Endothelial cell of umbilical vein (primary cell): ENCODE measurements around the gene ANO4. TPM values are rescaled to one million over a fixed set of nuclear protein-coding genes. Genes with fewer than 3 reads are reported as not detected.

Experiments
- BruUV-seq: library from RNA; stranded (reverse); fragments of 400-500 nt; replicated peaks from 2 replicates; lab custom pipeline; 2021; lab: Mats Ljungman, UMichigan
- CTCF ChIA-PET: fragments of 300-600, 350-600 bp; sonication (Branson Sonifier 250); formaldehyde crosslinking; loops from one replicate; lab custom pipeline; 2021; ENCODE audit warnings: antibody characterized with exemption, inconsistent platforms; lab: Charles Lee
- POLR2A ChIA-PET: fragments of 300-600, 350-600 bp; sonication (Branson Sonifier 250); formaldehyde crosslinking; loops from one replicate; lab custom pipeline; 2021; ENCODE audit warnings: antibody characterized with exemption, inconsistent platforms; lab: Charles Lee
- DNase-seq: peaks from one replicate; pipeline ENCODE4 v3.0.0-alpha.2; 2011; ENCODE audit warnings: low read depth, low spot score
- FAIRE-seq: peaks from 2 replicates; lab custom pipeline; 2011; peaks lifted over from hg19 to GRCh38; lab: Jason Lieb, UNC
- H2AFZ ChIP-seq: 2 replicates; pipeline ENCODE4 v1.6.0; 2012; ENCODE audit warnings: low read depth, low read length, control low read depth, inconsistent platforms
- H3K27ac ChIP-seq: 2 replicates; pipeline ENCODE4 v1.5.1; 2011; ENCODE audit warnings: low read depth, mild to moderate bottlenecking, control low read depth, low read length, moderate library complexity; ENCODE audit not compliant: insufficient read depth
- H3K27me3 ChIP-seq, 2 experiments: 2 replicates each; pipeline versions ENCODE4 v1.6.0 to v1.6.1; 2011; ENCODE audit warnings: low read length in 2 of 2, mixed read lengths in 1 of 2; ENCODE audit not compliant: control insufficient read depth in 2 of 2, insufficient read depth in 2 of 2
- H3K36me3 ChIP-seq, 2 experiments: 2 replicates in 1 of 2; 3 replicates in 1 of 2; pipeline ENCODE4 v1.5.1; 2011; ENCODE audit warnings: low read length in 2 of 2, mild to moderate bottlenecking in 1 of 2, moderate library complexity in 1 of 2; ENCODE audit not compliant: control insufficient read depth in 2 of 2, insufficient read depth in 2 of 2; ENCODE audit errors: extremely low read depth in 1 of 2
- H3K4me1 ChIP-seq: 3 replicates; pipeline ENCODE4 v1.5.1; 2011; ENCODE audit warnings: mild to moderate bottlenecking, low read length; ENCODE audit not compliant: control insufficient read depth, insufficient read depth; ENCODE audit errors: extremely low read depth
- H3K4me2 ChIP-seq: 2 replicates; pipeline ENCODE4 v1.6.1; 2011; ENCODE audit warnings: low read length, control low read depth, mixed read lengths; ENCODE audit not compliant: insufficient read depth
- H3K4me3 ChIP-seq, 3 experiments: fragments of 200-600 bp in 1 of 3; sonication (generic), shearing (Covaris generic) in 1 of 3; replicated peaks in 1 of 3; 2 replicates each; pipeline ENCODE4 v1.5.1; 2011 to 2016; ENCODE audit warnings: control low read depth in 3 of 3, low read length in 3 of 3, mild to moderate bottlenecking in 2 of 3, inconsistent platforms in 1 of 3, low read depth in 1 of 3, moderate library complexity in 1 of 3; ENCODE audit not compliant: insufficient read depth in 1 of 3
- H3K79me2 ChIP-seq: 2 replicates; pipeline ENCODE4 v1.6.0; 2012; ENCODE audit warnings: low read length, inconsistent platforms; ENCODE audit not compliant: control insufficient read depth, insufficient read depth
- H3K9ac ChIP-seq: replicated peaks from 2 replicates; pipeline ENCODE3; 2011; ENCODE audit warnings: low read length, control low read depth; ENCODE audit not compliant: insufficient read depth; ENCODE audit errors: extremely low read depth
- H3K9me1 ChIP-seq: replicated peaks from 3 replicates; pipeline ENCODE4 v1.6.0; 2011; ENCODE audit warnings: mild to moderate bottlenecking, low read length; ENCODE audit not compliant: control insufficient read depth, insufficient read depth; ENCODE audit errors: extremely low read depth
- H3K9me3 ChIP-seq: replicated peaks from 2 replicates; pipeline ENCODE4 v1.5.1; 2012; ENCODE audit warnings: low read length, inconsistent platforms; ENCODE audit not compliant: control insufficient read depth, insufficient read depth
- H4K20me1 ChIP-seq: replicated peaks from 2 replicates; pipeline ENCODE3; 2011; ENCODE audit warnings: mild to moderate bottlenecking, low read length; ENCODE audit not compliant: control insufficient read depth, insufficient read depth; ENCODE audit errors: extremely low read depth
- EZH2 ChIP-seq: IDR thresholded peaks from 2 replicates; pipeline ENCODE4 v1.6.1; 2012; ENCODE audit warnings: borderline replicate concordance, low read depth, mild to moderate bottlenecking, moderate library complexity, low read length, inconsistent platforms; ENCODE audit not compliant: severe bottlenecking
- FOS ChIP-seq: IDR thresholded peaks from 2 replicates; pipeline ENCODE4 v1.6.1; 2011; ENCODE audit warnings: mild to moderate bottlenecking, low read length, moderate library complexity, borderline replicate concordance; ENCODE audit not compliant: insufficient read depth
- GATA2 ChIP-seq: IDR thresholded peaks from 2 replicates; pipeline ENCODE4 v1.7.0; 2011; ENCODE audit warnings: low read depth, mild to moderate bottlenecking, moderate library complexity, mixed read lengths, low read length; ENCODE audit not compliant: insufficient read length, insufficient read depth
- JUN ChIP-seq: IDR thresholded peaks from 2 replicates; pipeline ENCODE4 v1.6.1; 2011; ENCODE audit warnings: borderline replicate concordance, low read depth; ENCODE audit not compliant: insufficient read length, insufficient read depth
- MAX ChIP-seq: IDR thresholded peaks from 2 replicates; pipeline ENCODE4 v1.6.1; 2011; ENCODE audit not compliant: insufficient read depth, insufficient read length
- MYC ChIP-seq: IDR thresholded peaks from one replicate; pipeline ENCODE4 v1.6.1; 2011; ENCODE audit warnings: mild to moderate bottlenecking, low read depth, low read length
- POLR2A ChIP-seq: IDR thresholded peaks from 2 replicates; pipeline ENCODE4 v1.6.1; 2012; ENCODE audit warnings: low read depth, mild to moderate bottlenecking, control low read depth, low read length
- POLR2AphosphoS5 ChIP-seq: IDR thresholded peaks from 2 replicates; pipeline ENCODE4 v1.6.1; 2012; ENCODE audit warnings: low read depth, mild to moderate bottlenecking, control low read depth, low read length, moderate library complexity; ENCODE audit not compliant: insufficient read depth
- dilution Hi-C: fragments of 300-500 bp; cut with MboI; formaldehyde crosslinking; loops from one replicate; pipeline ENCODE4 v1.15.0; 2019; ENCODE audit warnings: low sequenced_read_pairs; ENCODE audit not compliant: extremely low pct_ligation_motif_present
- intact Hi-C: fragments of 100-400 bp; cut with micrococcal nuclease; formaldehyde crosslinking; loops from one replicate; pipeline ENCODE4 v1.10.0; 2022
- polyA plus RNA-seq, 4 experiments: library from polyadenylated mRNA; depleted of rRNA in 3 of 4; stranded (reverse) in 3 of 4; unstranded in 1 of 4; fragments of >200 nt; gene quantifications; 2 replicates each; pipeline versions ENCODE4 v1.2.1 to v1.2.3, GENCODE V29; 2011 to 2012; ENCODE audit warnings: missing spikeins in 1 of 4
- total RNA-seq: library from RNA; stranded (reverse); gene quantifications from 2 replicates; pipeline ENCODE4 v1.2.3, GENCODE V29; 2021
- TF ChIP-seq, protein P1 (sequence below), 2 donors: IDR thresholded peaks; 1 replicate in 1 of 2; 2 replicates in 1 of 2; pipeline ENCODE4 v1.5.1; 2011; ENCODE audit warnings: low read length in 2 of 2, mild to moderate bottlenecking in 2 of 2, moderate library complexity in 2 of 2, control low read depth in 1 of 2, inconsistent platforms in 1 of 2, low read depth in 1 of 2; ENCODE audit not compliant: insufficient read depth in 1 of 2; ENCODE audit errors: extremely low read depth in 1 of 2

ANO4 gene
- total and polyA plus RNA-seq, 2 donors (not counting 3 experiments of a cell fraction or from before 2014, with no cell fraction given), result 0.25 TPM; not detected in 1

DNA sequence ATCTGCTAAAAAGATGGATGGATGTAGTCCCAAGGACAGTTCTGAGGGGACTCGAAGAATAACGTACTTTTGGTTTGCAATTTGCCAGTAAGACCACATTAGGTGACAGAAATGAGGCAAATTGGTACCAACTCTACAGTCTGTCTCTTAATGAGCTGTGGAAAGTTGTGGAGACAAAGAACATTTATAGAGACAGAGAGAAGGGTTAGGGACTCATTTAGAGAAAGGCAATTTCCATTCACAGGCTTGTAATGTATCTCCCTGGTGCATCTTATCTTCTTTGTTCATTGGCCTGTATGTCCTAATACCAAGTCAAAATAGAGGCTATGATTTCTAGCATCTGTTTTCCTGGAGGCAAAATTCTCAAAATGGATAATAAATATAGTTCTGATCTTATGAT, 177.5 kb downstream of the ANO4 start:
- Histone ChIP-seq H3K9me3 (peaks cover 2% of the 10 kb centered on the region), H3K4me2 (no peak overlapping the region), H4K20me1 (no peaks in the 10 kb centered on the region), H3K9ac (no peak overlapping the region), H3K27me3 (no peaks in the 10 kb centered on the region), H3K36me3 (no peaks in the 10 kb centered on the region), H3K79me2 (no peaks in the 10 kb centered on the region), H3K4me1 (no peaks in the 10 kb centered on the region), H3K4me3 (no peak overlapping the region), H3K27ac (no peak overlapping the region), H3K9me1 (no peaks in the 10 kb centered on the region), H2AFZ (no peak overlapping the region)
- BruUV-seq, result no TSS peak
- POLR2A ChIA-PET, result no interaction called here
- CTCF ChIA-PET, result no interaction called here
- DNase-seq, result no peak
- no peak for FAIRE-seq
- intact Hi-C loops, result no loop called here
- dilution Hi-C loops, result no loop called here
- TF ChIP-seq POLR2A, result no peak
- TF ChIP-seq EZH2, result no peak

DNA sequence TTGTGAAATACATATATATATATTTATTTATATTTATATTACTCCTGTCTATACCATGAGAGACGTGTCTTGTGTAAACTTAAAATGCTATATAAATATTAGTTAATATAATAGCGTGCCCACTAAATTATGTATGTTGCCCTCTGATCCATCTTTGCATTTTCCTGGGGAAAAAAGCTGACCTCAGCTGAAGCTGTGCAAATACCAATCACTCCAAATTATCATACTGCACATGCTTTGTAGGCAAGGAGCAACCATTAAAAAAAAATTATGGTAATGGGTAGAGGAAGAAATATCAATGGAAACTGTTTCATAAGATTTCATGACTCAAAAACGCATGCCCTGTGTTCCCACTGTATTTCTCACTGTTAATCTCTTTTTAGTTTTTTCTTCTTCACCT, 179.8 kb downstream of the ANO4 start:
- BruUV-seq, result no TSS peak
- H3K4me1 ChIP-seq, result no peaks in the 10 kb centered on the region
- no peaks in the 10 kb centered on the region for H3K27me3 ChIP-seq
- H3K4me3 ChIP-seq, result no peak overlapping the region
- POLR2A ChIA-PET, result no interaction called here
- no peak overlapping the region for H3K27ac ChIP-seq
- no peak overlapping the region for H3K9ac ChIP-seq
- H3K36me3 ChIP-seq, result no peaks in the 10 kb centered on the region
- no peak for FAIRE-seq
- H3K4me2 ChIP-seq, result no peak overlapping the region
- CTCF ChIA-PET, result interaction anchor here (2.0 kb wide), 1 partner anchor 12 kb away, joined by 4 read pairs; no protein-coding TSS in a partner anchor
- peaks cover 2% of the 10 kb centered on the region for H3K9me3 ChIP-seq
- H3K79me2 ChIP-seq, result no peaks in the 10 kb centered on the region
- no peak for DNase-seq
- TF ChIP-seq JUN (no peak), EZH2 (no peak), POLR2AphosphoS5 (no peak), MAX (no peak), GATA2 (no peak), MYC (no peak), POLR2A (no peak), FOS (no peak)
- TF ChIP-seq, protein P1, sequence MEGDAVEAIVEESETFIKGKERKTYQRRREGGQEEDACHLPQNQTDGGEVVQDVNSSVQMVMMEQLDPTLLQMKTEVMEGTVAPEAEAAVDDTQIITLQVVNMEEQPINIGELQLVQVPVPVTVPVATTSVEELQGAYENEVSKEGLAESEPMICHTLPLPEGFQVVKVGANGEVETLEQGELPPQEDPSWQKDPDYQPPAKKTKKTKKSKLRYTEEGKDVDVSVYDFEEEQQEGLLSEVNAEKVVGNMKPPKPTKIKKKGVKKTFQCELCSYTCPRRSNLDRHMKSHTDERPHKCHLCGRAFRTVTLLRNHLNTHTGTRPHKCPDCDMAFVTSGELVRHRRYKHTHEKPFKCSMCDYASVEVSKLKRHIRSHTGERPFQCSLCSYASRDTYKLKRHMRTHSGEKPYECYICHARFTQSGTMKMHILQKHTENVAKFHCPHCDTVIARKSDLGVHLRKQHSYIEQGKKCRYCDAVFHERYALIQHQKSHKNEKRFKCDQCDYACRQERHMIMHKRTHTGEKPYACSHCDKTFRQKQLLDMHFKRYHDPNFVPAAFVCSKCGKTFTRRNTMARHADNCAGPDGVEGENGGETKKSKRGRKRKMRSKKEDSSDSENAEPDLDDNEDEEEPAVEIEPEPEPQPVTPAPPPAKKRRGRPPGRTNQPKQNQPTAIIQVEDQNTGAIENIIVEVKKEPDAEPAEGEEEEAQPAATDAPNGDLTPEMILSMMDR (IDR thresholded peaks at IDR 0.05; ENCODE audit: extremely low read depth in 1 of 2, insufficient read depth in 1 of 2, low read depth in 1 of 2, low read length in 2 of 2), result no peak
- H2AFZ ChIP-seq, result no peak overlapping the region
- H3K9me1 ChIP-seq, result no peaks in the 10 kb centered on the region
- H4K20me1 ChIP-seq, result no peaks in the 10 kb centered on the region
- dilution Hi-C loops (no loop called here), intact Hi-C loops (no loop called here)
